ENCODE measurements around the gene ARRB2.

GRCh38 chr17:4735876-4736651 lies 25.6 kb downstream of the ARRB2 start:
- TF ChIP-seq GATA3 (IDR thresholded peaks at IDR 0.05; ENCODE audit: low read depth, low read length) = no peak
- TF ChIP-seq GATA2 (IDR thresholded peaks at IDR 0.05; ENCODE audit: low read depth, low read length) = no peak

Measured in SH-SY5Y (cell line).